CD4-positive, alpha-beta T cell treated with Interleukin-2 at 100 ng/mL for 4 hours (primary cell): Measurements from ENCODE around the gene ZNF483.
"Not testable (repeated sequence)": the region's sequence is repeated elsewhere in the genome, so short reads cannot be mapped to it uniquely, and the experiment has no call there.

Source experiments
- DNase-seq: peaks from one replicate; pipeline ENCODE4 v3.0.0-alpha.2; 2020; ENCODE audit warnings: low spot score

Gene ZNF483

DNA sequence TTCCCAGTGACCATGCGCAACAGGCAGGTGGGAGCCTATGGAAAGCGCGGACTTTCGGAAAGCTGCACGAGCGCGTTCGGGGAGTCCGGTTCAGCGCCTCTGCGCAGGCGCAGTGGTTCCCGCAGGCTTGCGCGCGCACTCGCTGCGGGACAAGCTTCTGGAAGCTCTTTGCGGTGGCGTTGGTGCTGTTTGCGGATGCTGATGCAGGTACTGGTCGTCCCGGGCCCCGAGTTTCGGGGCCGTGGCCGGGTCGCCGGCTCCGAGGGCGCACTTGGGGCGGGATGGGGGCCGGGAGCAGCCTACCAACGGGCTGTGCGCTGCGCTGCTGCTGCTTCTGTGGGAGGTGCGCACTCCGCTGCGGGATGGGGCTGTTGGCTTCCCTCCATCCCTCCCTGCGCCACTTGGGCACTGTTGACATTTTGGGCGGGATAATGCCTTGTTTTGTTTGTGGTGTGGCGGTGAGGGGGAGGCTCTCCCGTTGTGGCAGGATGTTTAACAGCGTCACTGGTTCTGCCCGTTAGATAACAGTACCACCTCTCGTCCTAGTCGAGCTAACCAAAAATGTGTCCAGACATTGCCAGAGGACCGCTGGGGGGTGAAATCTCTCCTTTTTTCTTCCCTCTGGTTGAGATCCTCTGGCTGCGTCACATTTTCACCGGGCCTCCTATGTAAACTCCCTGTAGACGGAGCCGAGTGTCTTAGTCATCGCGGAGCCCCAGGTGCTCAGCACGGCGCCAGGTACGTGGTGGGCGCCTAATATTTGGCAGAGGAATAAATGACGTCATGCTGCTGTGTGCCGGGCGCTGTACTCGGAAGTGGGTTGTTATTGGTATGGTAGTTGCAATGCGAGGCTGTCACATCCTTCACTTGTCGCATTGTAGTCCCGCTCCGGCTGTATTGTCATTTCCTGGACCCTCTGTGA, at the start of gene ZNF483:
TSS of gene ZNF483 (plus strand) at position 124 of the 922 bp plus-strand sequence. CDS start 2,217 bp downstream, outside the sequence.
- peak; percentile 72 for DNase-seq

DNA sequence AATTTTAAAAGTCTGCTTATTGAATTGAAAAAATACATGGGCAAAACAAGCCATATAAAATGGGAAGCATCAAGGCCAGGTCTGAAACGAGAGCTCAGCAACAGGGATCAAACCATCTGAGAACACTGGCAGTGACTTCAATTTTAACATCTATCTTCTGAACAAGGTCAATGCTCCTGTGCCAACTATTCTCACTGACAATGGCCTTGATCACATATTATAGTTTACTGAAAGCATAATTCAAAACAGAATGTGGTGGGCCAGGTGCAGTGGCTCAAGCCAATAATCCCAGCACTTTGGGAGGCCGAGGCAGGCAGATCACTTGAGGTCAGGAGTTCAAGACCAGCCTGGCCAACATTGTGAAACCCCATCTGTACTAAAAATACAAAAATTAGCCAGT, 49.8 kb upstream of the ZNF483 start:
- DNase-seq: no peak

GRCh38 chr9:111477677-111478076, 47.3 kb upstream of the ZNF483 start:
- DNase-seq: no peak

GRCh38 chr9:111481885-111482636, 42.9 kb upstream of the ZNF483 start:
- no peak for DNase-seq

DNA sequence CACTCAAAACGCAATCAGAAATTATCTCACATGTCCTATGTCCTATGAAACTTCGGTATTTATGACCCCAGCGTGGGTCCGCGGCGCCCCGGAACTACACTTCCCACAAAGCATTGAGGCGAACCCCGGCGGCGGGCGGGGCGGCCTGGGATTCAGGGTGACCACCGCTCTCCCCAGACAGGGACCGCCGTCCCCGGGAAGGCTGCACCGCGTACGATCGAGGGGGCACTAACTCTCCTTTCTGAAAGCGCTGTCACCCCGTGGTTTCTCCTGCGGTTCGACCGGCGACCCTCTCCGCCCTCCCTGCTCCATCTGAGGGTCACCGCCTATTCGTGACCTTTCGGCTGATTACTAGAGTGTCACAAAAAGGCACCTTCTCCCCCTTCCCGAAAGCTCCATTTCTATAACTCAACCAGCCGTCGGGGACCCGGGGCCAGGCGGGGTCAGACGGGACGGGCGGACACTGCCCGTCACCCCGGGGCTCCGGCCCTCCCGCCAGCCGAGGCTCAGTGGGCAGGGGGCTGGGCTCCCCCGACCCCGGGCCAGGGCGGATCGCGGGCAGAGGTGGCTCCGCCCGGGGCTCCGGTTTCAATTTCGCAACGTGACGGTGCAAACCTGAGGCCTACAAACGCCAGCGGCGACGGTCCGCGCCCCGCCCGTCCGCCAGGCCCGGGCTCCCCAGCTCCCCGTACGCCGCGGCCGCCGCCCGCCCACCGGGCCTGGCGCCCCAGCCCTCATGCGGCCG, 42.1 kb upstream of the ZNF483 start:
- DNase-seq: peak; percentile 51

DNA sequence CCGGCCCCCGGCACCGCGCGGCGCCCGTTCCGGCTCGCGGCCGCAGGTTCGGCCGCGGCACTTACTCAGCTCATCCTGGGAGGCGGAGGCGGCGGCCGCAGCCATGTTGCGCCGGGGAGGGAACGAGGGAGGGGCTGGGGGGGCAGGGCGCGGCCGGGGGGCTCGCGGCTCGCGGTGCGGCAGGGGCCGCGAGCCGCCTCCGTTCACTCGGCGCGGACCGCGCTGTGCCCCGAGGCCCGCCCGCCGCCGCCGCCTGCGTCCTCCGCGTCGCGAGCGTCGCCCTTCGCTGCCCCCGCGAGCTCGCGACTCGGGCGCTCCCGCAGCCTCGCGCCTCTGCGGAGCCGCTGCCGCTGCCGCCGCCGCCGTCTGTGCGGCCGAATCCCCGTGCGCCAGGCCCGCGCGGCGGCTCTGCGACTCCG, 41.5 kb upstream of the ZNF483 start:
- DNase-seq: peak; percentile 49

DNA sequence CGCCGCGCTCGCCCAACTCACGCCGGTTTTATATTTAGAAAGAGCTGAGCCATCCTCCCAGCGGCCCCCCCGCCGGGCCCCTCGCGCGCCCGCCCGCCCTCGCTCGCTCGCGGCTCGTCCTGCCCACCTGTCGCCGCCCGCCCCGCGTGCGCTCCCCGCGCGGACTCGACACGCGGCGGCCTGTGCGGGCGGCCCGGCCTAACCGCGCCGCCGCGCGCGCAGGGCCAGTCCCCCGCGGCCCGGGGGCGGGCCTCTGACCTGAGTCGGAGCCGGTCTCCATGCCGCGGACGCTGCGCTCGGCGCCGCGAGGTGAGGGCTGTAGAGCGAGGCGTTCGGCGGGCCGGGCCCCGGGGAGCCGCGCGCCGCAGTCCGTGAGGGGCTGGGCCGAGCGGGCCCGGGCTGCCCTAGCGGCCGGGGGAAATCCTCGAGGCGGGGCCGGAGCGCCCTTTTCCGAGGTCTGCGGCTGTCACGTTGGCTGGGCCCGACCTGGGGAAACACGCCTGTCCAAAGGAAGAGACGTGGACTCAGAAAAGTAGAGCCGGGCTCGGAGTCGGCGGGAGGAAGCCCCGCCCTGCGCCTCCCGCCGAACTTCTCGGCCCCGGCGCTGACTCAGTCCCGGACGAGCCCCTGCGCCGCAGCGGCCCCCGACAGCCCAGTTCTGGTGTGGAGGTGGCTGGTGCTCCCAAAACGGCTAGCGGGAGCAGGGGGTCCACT, 41.0 kb upstream of the ZNF483 start, which contains the start of gene ECPAS:
TSS of gene ECPAS (minus strand) at position 526 of the 714 bp plus-strand sequence. CDS start 11,465 bp downstream, outside the sequence.
- DNase-seq: peak; percentile 58

DNA sequence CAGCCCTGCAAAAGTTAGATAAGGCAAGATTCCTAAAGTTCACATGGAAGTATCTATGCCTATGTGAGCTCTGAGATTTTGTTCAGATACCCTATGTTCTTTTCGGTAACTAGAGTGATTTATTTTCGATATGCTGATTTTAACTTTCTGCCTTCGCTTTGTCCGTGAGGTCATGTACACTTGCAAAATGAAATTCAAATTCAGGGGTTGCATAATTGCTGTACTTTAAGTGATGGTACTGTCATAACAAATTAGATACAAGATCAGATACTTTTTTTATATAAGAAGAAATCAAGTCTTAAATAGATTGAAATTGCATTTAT, 40.4 kb upstream of the ZNF483 start:
- DNase-seq: no peak

DNA sequence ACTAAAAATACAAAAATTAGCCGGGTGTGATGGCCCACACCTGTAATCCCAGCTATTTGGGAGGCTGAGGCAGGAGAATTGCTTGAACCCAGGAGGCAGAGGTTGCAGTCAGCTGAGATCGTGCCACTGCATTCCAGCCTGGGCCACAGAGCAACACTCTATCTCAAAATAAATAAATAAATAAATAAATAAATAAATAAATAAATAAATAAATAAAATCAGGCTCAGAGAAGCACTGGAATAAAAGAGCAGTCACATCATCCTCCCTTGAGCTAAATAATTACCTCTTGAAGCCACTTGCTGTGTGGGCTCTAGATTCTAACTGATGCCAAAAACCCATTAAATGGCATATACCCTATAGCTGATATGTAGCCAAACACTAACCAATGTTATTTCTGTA, 27.8 kb upstream of the ZNF483 start:
- not testable (repeated sequence) for DNase-seq

GRCh38 chr9:111501005-111501562, 23.9 kb upstream of the ZNF483 start:
- no peak for DNase-seq

GRCh38 chr9:111501648-111502047, 23.3 kb upstream of the ZNF483 start:
- no peak for DNase-seq

DNA sequence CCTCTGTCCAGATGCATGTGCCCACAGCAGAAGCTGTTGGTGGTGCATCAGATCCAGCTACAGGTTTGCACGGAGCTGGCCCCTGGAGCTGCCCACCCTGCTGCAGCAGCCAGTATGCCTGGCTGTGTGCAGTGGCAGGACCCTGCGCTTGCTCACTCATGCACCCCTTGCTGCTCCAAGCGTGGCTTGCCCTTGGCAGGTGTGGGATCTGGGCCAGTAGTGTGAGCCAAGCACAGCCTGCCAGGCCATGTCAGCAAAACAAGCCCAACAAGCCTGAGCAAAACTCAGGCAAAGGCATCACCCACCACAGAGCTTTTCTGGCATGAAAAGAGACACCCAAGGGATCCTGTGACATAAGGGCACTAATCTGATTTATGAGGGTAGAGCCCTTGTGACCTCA, 22.5 kb upstream of the ZNF483 start:
- no peak for DNase-seq

DNA sequence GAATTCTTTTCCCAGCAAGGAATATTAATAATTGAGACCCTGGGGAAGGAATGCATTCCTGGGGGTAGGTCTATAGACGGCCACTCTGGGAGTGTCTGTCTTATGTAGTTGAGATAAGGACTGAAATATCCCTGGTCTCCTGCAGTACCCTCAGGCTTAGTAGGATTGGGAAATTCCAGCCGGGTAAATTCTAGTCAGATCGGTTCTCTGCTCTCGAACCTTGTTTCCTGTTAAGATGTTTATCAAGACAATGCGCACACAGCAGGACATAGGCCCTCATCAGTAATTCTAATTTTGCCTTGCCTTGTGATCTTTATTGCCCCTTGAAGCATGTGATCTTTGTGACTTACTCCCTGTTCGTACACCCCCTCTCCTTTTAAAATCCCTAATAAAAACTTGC, 13.4 kb upstream of the ZNF483 start:
- not testable (repeated sequence) for DNase-seq

DNA sequence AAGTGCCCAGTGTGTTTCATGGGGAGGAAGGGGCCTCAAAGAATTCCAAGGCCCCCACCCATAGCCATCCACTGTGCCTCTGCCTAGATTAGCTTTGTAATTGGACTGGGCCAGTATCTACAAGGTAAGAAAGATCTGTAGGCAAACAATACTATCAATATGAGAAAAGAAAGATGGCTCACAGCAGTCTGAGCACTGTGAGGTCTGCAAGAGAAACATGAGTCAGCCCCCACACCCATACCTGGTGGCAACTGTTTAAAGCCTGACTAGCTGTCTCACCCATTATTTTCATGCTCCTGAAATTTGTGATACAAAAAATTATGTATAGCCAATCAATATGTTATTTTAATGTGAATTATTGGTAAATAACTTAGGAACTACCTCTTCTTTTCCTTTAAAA, 10.0 kb upstream of the ZNF483 start:
- no peak for DNase-seq

GRCh38 chr9:111516061-111516465, 8.9 kb upstream of the ZNF483 start:
- DNase-seq: no peak

DNA sequence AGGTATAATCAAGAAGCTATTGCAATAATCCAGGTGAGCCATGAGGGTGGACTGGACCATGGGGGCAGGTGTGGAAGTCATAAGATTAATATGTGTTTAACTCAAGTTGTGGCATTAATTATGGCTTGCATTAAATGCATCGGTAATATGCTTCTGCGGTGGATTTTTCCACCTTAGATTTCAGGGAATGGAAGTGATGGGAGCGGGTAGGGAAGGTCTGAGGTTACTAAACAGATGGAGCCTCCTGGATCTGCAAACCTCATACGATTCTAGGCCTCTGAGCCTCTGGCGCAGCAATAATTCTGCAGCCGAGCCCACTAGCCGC, 286 bp upstream of the ZNF483 start:
- DNase-seq: no peak

- peak; percentile 13 for DNase-seq
These were observed 2.4 kb downstream of the ZNF483 start for GRCh38 chr9:111527347-111527746.

- no peak for DNase-seq
These were observed 4.8 kb downstream of the ZNF483 start for GRCh38 chr9:111529787-111530186.

- DNase-seq: no peak
These were observed 6.7 kb downstream of the ZNF483 start for GRCh38 chr9:111531716-111532115.

DNA sequence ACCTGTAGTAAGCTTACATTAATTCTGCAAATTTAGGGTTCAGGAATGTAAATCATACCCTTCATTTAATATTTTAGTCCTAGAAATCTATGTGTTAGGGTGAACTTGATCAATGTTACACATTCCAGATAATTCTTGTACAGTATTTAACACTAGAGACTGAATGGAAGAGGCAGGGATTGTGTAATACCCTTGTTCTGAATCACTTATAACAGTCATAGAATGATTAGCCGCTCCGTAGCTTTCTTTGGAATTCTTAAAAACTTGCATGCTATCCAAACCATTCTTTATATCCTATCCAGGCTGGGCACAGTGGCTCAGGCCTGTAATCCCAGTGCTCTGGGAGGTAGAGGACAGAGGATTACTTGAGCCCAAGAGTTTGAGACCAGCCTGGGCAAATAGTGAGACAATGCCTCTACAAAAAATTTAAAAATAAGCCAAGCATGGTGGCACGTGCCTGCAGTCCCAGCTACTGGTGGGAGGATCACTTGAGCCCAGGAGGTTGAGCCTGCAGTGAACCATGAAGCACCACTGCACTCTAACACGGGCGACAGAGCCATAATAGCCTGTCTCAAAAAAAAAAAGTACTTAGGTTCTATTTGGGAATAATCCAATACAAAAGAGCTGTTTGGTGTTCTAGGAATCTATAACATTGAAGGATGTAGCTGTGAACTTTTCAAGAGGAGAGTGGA, 8.3 kb downstream of the ZNF483 start:
- no peak for DNase-seq
